ENCODE data around the gene ZCCHC8. TPM values are rescaled to one million over a fixed set of nuclear protein-coding genes. Genes with fewer than 3 reads are reported as not detected.

The ZCCHC8 gene
- total RNA-seq, 4 donors from 2014 or later = 30.4 to 40.8 (median 37.5) TPM

GRCh38 chr12:122538496-122538895 lies 37.8 kb upstream of the ZCCHC8 start:
- no peak for TF ChIP-seq CTCF (IDR thresholded peaks at IDR 0.05)
- no peak for TF ChIP-seq POLR2A (IDR thresholded peaks at IDR 0.05)
- H3K4me1 ChIP-seq = no peaks in the 10 kb centered on the region
- H3K27ac ChIP-seq = no peak overlapping the region
- WGBS, 2 donors = 90 to 91% methylated on average over 5 of the region's 5 CpGs
- DNase-seq = no peak
- H3K9me3 ChIP-seq = no peaks in the 10 kb centered on the region
- H3K4me3 ChIP-seq (replicated peaks in 1 of 3) = no peak overlapping the region
- H3K36me3 ChIP-seq = no peaks in the 10 kb centered on the region
- no peaks in the 10 kb centered on the region for H3K27me3 ChIP-seq
- intact Hi-C loops (cut with DNase I) = no loop called here

- Histone ChIP-seq H3K9me3 (no peaks in the 10 kb centered on the region), H3K4me1 (no peaks in the 10 kb centered on the region), H3K27me3 (no peaks in the 10 kb centered on the region), H3K27ac (no peak overlapping the region), H3K4me3 (replicated peaks in 1 of 3) (no peak overlapping the region), H3K36me3 (no peaks in the 10 kb centered on the region)
- 96 to 97% methylated on average over 4 of the region's 4 CpGs for WGBS, 2 donors
- TF ChIP-seq CTCF (IDR thresholded peaks at IDR 0.05) (no peak), POLR2A (IDR thresholded peaks at IDR 0.05) (no peak)
- DNase-seq = no peak
- intact Hi-C loops (cut with DNase I) = no loop called here
Observed at GRCh38 chr12:122537021-122537420, 36.3 kb upstream of the ZCCHC8 start.

- Histone ChIP-seq H3K27me3 (no peaks in the 10 kb centered on the region), H3K4me1 (no peaks in the 10 kb centered on the region), H3K36me3 (no peaks in the 10 kb centered on the region), H3K27ac (no peak overlapping the region), H3K4me3 (replicated peaks in 1 of 3) (no peak overlapping the region), H3K9me3 (no peaks in the 10 kb centered on the region)
- intact Hi-C loops (cut with DNase I) = no loop called here
- TF ChIP-seq CTCF (IDR thresholded peaks at IDR 0.05) (no peak), POLR2A (IDR thresholded peaks at IDR 0.05) (no peak)
- WGBS, 2 donors = 90 to 93% methylated on average over 2 of the region's 2 CpGs
- no peak for DNase-seq
Observed at GRCh38 chr12:122533856-122534255, 33.1 kb upstream of the ZCCHC8 start.

- DNase-seq = no peak
- H3K4me3 ChIP-seq (replicated peaks in 1 of 3) = no peak overlapping the region
- 98 to 100% methylated on average over 6 of the region's 6 CpGs for WGBS, 2 donors
- H3K27me3 ChIP-seq = no peaks in the 10 kb centered on the region
- no peak overlapping the region for H3K27ac ChIP-seq
- TF ChIP-seq POLR2A (IDR thresholded peaks at IDR 0.05) (no peak), CTCF (IDR thresholded peaks at IDR 0.05) (no peak)
- H3K9me3 ChIP-seq = no peaks in the 10 kb centered on the region
- H3K4me1 ChIP-seq = peaks cover 18 to 22% of the 10 kb centered on the region in 2 donors
- H3K36me3 ChIP-seq = peaks cover 0 to 5% of the 10 kb centered on the region in 2 donors
- intact Hi-C loops (cut with DNase I) = no loop called here
Observed at GRCh38 chr12:122528992-122529391, 28.3 kb upstream of the ZCCHC8 start.

GRCh38 chr12:122528582-122528981 lies 27.9 kb upstream of the ZCCHC8 start:
- 98 to 99% methylated on average over 7 of the region's 7 CpGs for WGBS, 2 donors
- Histone ChIP-seq H3K9me3 (no peaks in the 10 kb centered on the region), H3K27ac (no peak overlapping the region), H3K27me3 (no peaks in the 10 kb centered on the region), H3K4me3 (replicated peaks in 1 of 3) (no peak overlapping the region), H3K4me1 (peaks cover 23 to 27% of the 10 kb centered on the region in 2 donors), H3K36me3 (peaks cover 0 to 5% of the 10 kb centered on the region in 2 donors)
- intact Hi-C loops (cut with DNase I) = no loop called here
- DNase-seq = no peak
- TF ChIP-seq POLR2A (IDR thresholded peaks at IDR 0.05) (no peak), CTCF (IDR thresholded peaks at IDR 0.05) (no peak)
